ENCODE measurements around the gene TTLL9.

The TTLL9 gene

DNA sequence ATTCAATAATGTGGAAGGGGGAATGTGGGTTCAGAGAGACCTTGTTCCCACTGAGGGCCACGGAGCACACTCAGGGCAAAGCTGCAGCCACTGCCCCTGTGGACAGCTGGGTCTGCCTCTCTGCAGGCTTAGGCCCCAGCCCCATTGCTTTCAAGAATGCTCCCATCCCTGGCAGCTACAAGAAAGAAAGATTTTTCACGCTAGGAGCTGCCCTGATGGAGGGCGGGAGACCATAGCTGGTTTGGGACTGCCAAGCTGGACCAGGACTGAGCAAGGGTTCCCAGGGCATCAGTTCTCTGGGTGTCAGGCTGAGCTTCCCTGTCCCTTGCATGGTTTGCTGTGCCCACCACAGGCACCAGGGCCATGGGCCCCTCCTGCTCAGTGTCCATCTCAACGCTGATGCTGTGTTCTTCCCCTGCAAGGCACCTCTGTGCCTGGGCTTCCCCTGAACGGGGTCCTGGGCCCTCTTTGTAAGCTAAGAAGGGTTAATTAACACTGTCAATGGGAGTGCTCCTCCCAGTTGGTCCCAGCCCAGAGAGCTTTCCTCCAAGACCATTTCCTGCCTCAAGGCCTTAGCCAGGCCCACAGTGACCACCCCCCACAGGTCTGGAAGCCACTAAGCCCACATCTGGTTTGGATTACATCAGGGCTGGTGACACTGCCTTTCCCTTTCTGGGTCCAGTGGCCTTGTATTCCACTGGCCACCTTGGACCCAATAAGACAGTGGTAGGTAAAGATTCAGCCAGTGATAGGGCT, 33.4 kb upstream of the TTLL9 start:
- no peak for DNase-seq (ENCODE audit: low spot score)

DNA sequence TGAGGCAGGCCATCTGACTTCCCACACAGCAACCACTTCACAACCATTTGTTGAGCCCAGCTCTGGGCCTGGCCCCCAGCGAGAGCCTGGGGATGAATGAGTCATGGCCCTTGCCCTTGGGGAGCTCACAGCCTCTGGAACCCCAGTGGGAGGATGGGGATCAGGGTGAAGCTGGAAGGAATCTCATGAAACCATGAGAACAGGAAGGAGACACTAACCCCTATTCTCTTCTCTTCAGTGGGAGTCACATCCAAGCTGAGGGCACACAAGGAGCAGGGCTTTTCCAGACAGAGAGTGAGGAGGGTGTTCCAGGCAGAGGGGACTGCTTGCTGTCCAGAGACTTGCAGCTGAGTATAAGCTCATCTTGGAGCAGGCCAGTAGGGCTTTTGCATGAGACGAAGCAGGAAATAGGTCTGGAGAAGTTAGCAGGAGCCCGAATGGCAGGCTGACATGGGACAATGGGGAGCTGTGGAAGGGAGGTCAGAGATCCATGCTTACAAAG, 32.5 kb upstream of the TTLL9 start:
- DNase-seq (ENCODE audit: low spot score), result no peak

DNA sequence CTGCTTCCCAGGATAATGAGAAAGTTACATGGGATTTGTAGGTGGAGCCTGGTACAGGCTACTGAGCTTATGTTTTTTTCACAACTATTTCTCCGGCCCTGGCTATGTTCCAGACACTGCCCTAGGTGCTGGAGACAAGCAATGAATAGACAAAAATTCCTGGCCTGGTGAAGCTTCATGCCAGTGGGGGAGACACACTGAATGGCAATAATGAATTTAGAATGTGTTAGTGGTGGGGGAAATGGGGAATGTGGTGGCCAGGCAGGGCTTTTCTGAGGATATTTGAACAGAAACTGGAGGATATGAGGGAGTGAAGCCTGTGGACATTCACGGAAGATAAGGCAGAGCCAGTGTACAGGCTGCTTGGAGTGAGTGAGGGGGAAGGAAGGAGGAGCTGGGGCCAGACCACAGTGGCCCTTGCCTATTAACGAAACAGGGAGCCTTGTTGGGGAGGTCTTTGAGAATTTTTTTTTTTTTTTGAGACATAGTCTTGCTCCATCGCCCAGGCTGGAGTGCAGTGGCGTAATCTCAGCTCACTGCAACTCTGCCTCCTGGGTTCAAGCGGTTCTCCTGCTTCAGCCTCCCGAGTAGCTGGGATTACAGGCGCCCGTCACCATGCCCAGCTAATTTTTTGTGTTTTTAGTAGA, 31.7 kb upstream of the TTLL9 start:
- DNase-seq (ENCODE audit: low spot score), result no peak

DNA sequence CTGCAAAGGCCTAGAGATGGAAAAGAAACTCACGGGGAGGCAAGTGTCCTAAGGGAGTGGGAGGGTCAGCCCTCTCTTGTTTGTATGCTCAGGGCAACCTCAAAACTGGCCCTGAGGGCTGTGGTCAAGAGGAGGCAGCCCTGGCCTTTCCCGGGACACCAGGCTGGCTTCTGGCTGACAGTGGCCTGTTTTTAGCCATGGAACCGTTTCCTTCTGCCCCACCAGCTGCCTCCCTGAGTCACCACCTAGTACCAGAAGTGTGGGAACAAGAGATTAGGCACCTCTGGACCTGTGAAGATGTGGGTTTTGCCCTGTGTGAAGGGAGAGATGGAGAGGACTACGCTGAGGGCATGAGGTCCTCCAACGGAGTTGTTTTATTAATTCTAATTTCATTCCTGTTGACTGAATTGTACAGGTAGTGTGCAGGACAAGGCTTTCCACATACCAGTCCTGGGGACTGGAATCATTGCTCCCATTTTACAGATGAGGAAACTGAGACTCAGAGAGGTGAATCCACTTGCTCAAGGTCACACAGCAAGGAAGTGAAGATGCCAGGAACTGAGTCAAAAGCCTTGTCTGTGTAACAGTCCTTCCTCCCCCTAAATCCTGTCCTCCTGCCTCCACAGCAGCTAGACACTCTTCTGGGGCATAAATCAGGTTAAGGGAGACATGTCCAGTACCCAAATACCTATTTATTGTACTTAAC, 30.5 kb upstream of the TTLL9 start:
- DNase-seq (ENCODE audit: low spot score), result no peak

DNA sequence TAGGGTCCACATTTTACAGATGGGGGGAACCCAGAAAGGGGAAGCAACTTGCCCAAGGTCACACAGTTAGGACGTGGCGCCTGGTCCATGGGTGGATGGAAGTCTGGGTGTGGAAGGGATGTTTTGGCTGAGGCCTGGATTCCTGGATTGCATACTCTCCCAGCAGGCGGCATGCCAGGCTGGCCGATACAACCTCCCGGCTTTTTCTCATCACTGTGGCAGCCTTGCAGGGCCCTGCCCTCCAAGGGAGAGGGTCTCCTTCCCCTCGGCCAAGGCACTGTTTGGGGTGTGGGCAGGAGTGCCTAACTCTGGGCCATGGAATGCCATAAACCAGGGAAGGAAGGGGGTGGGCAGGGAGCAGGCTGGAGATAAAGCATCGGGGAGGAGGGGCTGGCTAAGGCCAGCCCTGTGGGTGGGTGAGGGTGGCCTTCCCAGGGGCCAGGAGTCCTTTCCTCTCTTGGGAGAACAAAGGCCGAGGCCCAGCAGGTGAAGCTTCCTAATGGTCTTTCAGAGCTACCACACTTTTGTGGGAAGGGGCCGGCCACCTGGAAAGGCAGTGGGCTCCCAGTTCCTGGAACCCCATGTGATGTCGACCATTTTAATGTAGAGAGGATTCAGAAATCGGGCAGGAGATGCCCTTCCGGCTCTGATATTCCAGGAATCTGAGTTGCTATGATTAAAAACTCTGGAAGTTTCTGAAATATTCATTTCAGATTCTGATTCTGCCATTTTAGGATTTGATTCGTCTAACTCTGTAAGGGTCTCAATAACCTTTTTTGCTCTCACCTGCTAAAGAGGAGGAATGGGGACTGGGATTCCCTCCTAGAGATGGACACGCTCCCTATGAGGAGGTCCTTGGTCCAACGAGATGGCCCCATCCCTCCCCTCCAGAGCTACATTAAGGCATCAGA, 29.3 kb upstream of the TTLL9 start:
- DNase-seq (ENCODE audit: low spot score), result no peak

DNA sequence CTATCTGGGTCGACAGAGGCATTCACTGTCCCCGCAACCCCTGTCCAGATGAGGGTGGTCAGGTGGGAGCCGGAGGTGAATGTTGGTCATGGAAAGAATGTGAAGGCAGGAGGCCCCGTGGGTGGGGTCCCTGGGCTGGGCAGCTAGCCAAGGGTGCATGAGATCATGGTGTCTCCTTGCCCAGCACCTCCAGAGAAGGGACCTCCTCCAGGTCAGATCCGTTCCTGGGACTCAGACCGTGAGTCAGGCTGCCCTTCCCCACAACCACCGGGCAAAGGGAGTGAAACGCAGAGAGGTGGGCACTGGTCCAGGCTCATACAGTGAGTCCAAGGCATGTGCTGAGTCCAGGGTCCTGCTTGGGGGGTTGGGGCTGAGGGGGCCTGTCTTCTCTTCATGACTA, 28.5 kb upstream of the TTLL9 start:
- no peak for DNase-seq (ENCODE audit: low spot score)

DNA sequence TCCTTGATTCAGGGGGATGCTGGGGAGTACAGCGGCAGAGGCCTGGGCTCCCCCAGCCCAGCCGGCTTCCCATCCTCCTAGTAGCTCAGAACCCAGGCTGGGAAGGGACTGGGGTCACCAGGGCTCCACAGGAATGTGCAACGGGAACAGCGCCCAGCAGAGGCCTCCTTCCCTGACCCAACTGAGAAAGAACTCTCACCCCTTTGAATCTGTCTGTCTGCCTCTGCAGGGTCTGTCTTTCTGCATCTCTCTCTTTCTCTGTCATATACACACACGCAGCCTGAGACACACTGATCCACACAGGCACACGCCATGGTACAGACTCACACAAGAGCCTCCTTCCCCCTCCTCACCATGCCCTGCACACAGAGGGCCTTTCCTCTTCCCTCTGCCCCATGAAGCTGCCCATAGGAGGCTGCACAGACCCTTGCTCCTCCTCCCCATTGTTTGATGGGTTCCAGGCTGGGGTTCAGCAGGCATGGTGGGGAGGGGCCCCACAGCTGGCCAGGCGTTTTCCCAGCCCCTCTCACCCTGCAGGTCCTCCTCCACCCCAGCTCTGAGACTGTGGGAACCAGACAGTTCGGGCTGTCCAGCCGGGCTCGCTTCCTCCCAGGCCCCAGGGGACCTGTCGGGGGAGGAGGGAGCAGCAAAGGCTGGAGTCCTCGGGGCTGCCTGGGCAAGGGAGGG, 27.8 kb upstream of the TTLL9 start:
- DNase-seq (ENCODE audit: low spot score), result no peak

DNA sequence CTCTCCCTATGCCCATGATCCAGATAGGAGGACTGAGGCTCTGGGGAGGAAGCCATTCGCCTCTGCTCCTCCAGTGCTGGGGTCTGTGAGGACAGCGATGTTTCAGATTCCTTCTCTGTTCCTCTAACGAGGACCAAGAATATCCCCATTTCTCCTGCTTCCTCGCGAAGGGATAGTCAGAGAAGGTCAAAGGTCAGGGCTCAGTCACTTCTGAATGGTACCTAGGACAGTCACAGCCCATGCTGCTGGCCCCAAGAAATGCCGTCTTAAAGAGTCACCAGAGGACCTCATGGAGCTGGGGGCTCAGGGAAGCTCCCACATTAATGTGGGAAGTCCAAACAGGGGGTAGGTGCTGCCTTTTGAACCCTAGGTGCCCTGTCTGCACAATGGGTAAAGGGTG, 27.1 kb upstream of the TTLL9 start:
- no peak for DNase-seq (ENCODE audit: low spot score)

DNA sequence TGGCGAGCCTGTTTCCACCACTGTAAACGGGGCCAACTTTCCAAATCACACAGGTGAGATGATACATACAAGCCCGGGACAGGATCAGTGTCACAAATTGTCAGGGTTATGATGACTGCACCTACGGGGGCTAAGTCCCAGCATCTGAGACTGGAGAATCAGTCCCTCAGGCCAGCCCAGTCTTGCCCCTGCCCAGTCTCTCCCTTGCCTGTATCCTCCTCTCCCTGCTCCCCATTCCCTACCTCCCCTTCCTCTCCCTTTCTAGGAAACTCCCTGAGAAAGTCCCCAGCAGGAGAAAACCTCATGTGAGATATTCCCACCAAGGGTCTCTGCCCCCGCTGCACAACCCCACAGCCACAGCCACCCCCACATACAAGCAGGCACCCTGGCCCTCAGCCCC, 26.6 kb upstream of the TTLL9 start:
- DNase-seq (ENCODE audit: low spot score), result no peak

DNA sequence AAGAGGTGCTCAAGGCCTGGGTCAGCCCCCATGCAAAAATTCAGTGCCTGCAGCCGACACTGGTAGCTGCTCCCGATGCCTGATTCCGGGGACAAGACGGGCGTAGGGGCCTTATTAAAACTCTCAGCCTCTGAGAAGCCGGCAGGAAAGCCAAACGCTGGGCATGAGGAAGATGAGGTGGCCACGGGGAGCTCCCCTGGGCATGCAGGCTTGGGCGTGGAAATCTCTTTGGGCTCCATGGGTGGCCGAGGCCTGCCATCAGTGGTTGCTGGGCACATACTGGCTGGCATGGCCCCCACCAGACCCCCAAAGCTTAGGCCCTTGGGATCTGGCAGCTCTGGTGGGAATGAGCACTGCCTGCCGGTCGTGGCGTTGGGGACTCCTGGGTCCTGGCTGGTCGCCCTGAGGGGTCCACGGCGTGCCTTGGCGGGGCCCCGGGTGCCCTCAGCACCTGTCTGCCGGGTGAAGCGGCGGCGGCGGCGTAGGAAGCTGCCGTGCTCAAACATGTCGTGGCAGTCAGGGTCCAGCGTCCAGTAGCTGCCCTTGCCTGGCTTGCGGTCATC, 25.6 kb upstream of the TTLL9 start:
- no peak for DNase-seq (ENCODE audit: low spot score)

DNA sequence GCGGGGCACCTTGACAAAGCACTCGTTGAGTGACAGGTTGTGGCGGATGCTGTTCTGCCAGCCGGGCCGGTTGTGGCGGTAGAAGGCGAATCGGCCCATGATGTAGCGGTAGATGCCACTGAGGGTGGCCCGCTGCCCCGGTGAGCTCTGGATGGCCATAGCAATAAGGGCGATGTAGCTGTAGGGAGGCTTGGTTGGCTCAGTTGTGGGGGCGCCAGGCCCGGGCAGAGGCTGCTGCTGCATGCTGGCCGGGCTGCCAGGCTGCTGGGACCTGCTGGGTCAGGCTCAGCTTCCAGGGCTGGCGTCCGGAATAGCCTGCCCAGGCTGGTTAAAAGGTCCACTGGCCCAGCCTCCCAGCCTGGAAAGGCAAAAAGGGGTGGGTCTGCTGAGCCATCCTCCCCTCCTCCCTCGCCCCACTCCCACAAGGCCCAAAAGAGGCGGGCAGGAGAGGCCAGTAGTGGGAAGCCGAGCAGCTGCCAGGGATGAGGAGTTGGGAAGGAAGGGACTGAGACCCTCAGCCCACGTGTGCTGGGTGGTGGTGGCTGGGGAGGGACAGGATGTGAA, 25.1 kb upstream of the TTLL9 start, which contains the start of gene FOXS1:
TSS of gene FOXS1 (minus strand) at position 305 of the 564 bp plus-strand sequence. CDS start at position 243, 62 bp downstream.
- DNase-seq (ENCODE audit: low spot score), result no peak

DNA sequence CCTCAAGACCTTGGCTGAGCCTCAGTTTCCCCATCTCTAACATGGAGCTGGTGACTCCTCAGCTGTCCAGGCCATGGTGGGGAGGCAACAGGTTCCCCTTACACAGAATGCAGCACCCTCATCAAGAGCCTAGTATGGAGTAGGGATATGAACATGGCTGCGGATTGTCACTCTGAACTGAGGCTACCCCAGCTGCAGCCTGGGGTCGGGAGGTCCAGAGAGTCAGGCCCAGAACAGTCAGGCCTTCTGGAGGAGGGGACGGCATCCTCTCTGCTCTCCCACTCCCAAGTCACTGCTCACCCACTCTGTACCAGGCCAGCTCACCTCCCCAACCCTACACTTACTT, 23.7 kb upstream of the TTLL9 start:
- no peak for DNase-seq (ENCODE audit: low spot score)

DNA sequence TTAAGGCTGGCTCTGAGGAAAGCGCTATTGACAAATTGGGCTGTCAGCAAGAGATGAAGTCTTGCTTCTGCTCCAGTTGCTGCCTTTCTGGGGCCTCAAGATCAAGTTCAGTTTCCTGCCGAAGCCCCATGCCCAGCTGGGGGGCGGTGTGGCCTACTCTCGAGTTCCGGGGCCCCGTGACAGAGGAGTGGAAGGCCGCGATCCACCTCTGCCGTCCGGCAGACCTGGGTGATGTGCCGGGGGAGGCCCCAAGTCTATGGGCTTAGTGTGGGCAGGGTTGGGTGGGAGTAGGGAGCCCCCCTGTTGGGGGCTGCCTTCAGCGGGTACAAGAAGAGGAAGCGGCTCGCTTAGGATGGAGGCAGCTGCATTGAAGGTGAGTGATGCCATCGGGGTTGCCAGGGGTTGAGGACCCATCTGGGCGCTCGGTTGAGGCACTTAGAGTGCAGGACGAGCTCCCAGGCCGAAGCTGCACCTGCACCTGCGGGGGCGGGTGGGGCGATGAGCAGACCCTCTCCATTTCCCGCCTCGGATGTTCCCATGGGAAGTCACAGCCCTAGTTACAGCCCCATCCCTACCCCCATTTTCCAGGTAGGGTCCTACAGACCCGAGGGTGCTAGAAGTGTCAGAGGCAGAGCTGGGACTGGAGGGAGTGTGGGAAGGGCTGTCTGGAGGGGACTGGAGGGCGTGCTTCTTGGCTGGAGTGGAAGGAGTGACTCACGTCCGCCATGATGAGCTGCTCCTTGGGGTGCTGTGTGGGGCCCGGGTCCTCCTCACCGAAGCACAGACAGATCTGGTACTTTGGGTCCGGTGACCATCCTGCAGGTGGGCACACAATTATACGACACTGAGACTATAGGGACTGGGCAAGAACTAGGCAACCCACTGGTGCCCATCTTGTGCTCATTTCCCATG, 22.1 kb upstream of the TTLL9 start:
- DNase-seq (ENCODE audit: low spot score), result no peak

DNA sequence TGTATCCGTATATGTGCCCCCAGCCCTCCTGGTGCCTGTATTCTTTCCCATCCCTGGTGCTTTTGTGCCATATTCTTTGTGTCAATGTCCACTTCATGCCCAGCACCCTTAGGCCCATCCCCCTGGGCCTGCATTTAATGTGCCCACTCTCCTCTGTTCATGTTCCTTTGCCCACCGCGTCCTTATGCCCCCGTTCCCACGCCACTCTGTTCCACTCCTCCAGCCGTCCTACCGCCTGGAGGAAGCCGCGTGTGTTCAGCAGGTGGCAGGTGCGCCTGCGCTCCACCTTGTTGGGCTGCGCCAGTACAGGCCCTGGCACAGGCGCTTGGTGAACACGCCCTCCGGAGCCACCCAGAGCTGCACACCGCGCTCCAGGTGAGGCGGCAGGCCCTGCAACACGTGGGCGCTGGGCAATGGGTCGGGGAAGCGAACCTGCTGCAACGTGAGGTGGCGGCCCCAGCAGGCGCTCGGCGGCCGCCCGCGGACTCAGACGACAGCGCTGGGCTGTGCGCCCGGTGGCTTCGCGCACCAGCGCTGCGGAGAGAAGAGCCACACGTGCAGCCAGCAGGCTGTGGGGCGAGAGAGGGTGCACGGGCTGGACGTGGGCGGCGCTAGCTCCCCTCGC, 21.0 kb upstream of the TTLL9 start:
- no peak for DNase-seq (ENCODE audit: low spot score)

DNA sequence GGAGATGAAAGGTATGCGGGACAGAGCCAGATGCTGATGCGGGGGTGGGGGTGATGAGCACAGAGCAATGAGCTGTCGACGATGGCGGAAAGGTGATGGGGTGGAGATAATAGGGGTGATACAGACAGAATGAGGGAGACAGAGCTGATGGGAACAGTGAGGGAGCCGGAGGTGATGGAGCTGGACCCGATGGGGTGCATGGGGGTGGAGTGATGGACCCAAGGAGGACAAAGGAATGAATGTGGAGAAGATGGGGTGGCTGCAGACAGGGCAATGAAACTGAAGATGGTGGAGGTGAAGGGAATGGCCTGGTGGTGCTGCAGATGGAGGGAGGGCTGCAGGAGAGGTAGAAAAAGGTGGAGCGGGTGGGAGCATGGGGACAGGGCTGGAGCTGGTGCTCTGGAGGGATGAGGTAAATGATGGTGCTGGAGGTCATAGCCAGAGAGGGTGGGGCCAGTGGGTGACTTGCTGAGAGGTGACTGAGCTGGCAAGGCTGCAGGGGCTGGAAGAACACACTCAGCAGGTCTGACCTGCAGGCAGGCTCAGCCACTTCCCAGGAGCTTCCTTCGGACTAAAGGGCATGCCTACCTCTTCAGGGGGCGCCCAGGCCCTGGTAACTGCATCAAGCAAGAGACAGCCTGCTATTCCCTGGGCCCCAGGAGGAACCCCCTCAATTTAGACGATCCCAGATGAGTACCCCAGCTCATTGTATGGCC, 19.0 kb upstream of the TTLL9 start:
- no peak for DNase-seq (ENCODE audit: low spot score)

DNA sequence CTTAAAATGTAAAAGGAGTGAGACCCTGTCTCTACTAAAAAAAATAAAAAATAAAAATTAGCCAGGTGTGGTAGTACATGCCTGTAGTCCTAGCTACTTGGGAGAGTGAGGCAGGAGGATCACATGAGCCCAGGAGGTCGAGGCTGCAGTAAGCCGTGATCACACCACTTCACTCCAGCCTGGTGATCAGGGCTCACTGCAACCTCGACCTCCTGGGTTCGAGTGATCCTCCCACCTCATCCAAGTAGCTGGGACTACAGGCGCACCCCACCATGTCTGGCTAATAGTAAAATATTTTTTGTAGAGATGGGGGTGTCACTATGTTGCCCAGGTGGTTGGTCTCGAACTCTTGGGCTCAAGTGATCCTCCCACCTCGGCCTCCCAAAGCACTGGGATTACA, 17.0 kb upstream of the TTLL9 start:
- DNase-seq (ENCODE audit: low spot score), result no peak

DNA sequence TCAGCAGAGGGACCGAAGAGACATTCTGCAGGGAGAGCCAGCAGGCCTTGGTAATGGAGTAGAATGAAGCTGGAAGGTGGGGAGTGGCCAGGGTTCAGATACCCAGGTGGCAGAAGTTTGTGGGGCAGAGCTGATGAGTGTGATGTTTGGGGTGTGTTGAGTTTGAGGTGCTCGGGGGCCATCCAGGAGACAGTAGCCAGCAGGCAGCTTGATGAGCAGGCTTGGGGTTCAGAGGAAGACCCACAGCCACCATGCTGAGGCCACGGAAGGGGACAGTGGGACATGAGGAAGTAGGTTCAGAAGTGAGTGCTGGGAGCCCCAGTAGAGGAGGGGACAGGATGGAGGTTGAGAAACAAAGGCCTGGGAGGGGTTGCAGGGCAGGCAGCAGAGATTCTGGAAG, 13.9 kb upstream of the TTLL9 start:
- DNase-seq (ENCODE audit: low spot score), result no peak

Measured in NAMALWA (cell line).